Stimulated activated CD8-positive, alpha-beta memory T cell treated with anti-CD3 and anti-CD28 coated beads, Interleukin-2, amount 100 ng/mL, for 48 hours (primary cell): Measurements from ENCODE around the gene BMP4.

Source experiments
- DNase-seq, 2 donors: peaks; one replicate each; pipeline ENCODE4 v3.0.0-alpha.2; 2020; ENCODE audit warnings: low read depth in 2 of 2

Gene BMP4

GRCh38 chr14:53946404-53947093, 10.1 kb downstream of the BMP4 start:
- DNase-seq: no peak

DNA sequence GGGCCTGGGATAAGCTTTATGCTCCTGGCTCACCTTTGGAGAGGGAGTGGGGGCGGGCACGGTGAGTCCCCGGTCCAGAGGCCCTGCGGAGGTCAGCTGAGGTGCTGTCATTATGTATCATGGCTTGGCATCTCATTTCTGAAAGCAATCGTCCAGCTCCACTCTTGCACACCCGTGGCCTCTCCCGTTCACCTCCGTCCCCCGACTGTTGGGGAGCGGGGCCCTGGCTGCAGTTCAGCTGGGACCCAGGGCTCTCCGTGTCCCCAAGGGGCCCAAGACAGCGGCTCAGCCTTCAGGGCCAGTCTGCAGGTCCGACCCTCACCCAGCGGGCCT, 10.6 kb downstream of the BMP4 start:
- no peak for DNase-seq

DNA sequence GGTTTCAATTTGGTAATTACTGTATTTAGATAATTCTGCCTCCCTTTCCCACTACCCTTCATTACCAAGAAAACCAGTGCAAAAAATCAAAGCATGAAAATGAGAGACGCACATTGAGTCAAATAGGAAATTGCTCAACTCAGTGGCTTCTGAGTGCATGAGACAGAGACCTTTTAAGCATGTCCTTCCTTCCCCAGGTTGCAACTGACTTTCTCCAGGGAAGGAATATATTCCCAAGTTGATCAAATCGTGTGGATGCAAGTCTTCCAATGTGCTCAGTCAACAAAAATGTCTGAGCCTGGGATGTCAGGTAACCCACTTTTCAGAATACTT, 12.9 kb downstream of the BMP4 start:
- no peak for DNase-seq

DNA sequence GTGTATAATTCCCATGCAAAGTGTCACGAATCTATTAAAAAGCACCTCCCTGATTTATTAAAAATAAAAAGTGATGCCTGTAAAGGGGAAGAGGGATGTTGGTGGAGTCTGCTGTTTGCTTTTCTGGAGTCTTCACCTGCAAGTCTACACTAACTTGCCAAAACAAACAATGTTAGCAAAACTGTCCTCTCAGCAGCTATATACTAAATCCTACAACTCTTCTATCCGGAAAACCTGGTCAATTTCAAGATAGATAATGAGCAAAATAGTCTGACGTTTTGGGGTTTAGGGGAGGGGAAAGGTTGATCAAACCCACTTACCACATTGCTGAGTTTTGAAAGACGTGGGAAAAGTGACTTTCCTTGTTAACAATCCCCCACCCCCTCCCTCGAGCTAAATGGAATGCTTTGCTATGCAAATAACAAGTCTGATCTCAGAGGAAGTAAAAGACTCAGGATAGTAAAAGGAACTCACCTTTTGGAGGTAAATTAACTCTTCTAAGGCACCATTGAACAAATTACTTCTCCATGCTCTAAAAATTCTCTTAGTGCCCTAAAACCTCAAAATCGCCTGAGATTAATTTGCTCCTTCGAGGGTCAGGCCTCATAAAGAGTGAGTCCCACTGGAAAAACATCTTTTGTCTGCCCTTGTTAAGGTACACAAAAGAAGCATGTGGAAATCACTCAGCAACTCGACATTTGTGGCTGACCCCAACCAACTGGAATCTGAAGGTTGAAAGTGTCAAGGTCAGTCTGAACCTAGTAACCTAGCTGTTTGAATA, 13.5 kb downstream of the BMP4 start:
- DNase-seq: no peak

DNA sequence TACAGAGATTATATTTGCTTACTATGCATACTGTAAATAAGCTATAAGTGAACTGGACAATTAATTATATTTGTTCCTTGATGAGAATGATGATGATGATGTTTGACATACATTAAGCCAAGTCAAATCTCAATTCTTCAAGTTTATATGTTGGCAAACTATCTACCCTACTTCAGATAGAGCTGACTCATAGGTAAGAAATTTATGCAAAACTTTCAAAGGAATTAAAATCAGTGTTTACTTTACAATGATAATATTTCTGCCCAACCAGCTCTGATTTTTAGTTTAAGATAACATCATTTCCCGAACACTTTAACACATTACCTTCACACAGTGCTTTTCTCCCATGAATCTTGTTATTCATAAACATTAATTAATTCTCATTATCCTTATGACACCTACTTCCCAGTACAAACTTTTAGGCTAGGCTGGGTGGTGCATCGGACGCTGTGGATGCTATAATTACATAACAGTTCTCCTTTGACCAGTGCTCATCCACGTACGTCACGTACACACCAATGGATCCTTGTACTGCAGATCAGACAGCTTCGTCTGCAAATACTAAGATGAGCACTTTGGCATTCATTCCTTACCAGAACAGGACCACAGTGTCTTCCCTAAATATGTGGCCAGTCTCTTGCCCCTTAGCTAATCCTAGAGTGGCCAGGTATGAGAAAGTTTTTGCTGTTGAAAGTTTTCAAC, 18.3 kb downstream of the BMP4 start:
- DNase-seq: no peak

- DNase-seq: no peak
Observed at GRCh38 chr14:53934778-53935414, 21.7 kb downstream of the BMP4 start.

DNA sequence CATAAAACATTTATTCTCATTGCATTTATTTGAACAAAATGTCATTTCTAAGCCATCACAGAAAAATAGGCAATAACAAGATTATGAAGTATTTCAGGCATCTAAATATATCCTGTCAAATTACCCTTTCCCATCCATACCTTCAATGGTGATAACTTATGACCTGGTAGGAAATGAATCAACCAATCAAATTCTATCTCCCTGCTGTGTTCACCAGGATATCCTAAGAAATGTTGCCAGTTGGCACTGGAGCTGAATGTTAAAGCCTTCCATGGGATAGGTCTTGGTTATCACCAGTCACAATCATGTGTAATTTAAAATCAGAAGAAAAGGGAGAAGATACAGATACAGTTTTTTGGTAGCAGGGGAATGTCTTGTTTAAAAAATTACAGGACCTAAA, 23.7 kb downstream of the BMP4 start:
- no peak for DNase-seq

- DNase-seq: no peak
Observed at GRCh38 chr14:53929871-53930715, 26.5 kb downstream of the BMP4 start.

DNA sequence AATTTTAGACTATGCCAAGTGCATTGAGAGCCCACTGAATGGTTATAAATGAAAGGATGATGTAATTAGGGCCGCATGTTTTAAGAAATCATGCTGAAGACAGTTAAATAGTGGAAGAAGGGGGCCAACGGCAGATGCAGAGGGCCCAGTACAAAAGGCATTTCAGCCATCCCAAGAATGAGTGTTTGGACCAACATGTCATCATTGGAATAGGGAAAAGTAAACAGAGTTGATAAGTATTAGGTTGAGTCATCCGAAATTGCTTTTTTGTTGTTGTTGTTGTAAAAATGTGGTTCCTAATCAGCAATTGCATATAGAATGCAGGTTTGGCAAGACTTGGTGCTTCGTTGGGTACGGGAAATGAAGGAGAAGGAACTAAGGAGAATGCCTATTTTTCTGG, 29.5 kb downstream of the BMP4 start:
- DNase-seq: no peak

GRCh38 chr14:53925201-53925766, 31.3 kb downstream of the BMP4 start:
- DNase-seq: no peak

- no peak for DNase-seq
Observed at GRCh38 chr14:53924753-53925152, 31.9 kb downstream of the BMP4 start.

DNA sequence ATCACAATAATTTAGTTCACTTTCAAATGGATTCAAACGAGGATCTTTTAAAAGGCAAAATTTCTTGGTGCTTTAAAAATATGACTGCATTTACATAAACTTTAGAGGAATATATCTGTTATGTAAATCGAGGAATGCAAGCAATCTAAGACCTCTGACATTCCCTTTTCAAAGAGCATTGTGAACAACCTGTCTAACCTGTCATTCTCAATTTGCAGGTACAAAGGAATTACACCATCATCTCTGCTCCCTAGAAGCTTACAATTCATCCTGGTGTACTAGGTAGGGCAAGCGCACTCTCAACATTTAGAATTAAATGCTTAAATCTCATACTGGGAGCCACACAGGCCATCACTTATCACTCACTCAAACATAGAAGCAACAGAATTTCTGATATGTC, 35.6 kb downstream of the BMP4 start:
- no peak for DNase-seq

GRCh38 chr14:53916239-53916638, 40.4 kb downstream of the BMP4 start:
- DNase-seq: no peak

- DNase-seq: no peak
Observed at GRCh38 chr14:53915364-53916014, 41.1 kb downstream of the BMP4 start.

DNA sequence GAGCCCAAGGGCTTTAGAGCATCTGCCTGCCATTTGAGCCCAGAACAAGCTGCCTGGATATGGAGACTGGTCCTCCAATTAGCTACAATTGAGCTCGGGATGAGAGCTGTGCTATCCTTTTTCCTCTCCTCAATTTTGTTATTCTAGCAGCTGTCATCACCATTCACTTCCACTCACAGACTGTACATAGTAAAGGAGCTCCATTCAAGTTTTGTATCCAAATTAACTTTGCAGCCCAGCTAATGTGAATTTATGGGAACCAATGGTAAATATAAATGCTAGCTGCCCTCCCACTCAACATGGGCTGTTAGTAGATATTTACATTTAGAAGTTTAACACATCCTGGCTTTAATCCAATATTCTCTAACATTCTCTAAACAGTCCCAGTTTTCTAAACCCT, 44.6 kb downstream of the BMP4 start:
- no peak for DNase-seq

DNA sequence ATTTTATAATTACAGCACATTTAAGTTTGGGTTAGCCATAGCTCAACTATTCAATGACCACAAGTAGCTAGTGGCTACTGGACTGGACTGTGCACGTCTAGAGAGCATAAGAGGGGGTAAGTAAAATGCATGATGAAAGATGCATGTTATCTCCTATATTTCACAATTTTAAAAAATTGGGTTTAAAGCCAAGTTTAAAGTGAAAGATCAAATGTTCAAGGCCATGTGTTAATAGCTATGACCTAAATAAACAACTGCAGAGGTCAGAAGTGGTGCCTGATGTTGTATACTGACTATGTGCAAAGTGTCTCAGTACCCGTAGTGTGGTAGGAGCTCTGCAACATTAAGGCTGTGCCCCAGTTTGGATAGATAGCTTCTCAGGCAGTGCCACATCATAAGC, 48.2 kb downstream of the BMP4 start:
- no peak for DNase-seq

- no peak for DNase-seq
Observed at GRCh38 chr14:53902307-53902706, 54.3 kb downstream of the BMP4 start.

GRCh38 chr14:53900499-53900898, 56.1 kb downstream of the BMP4 start:
- DNase-seq: no peak
